SKM-1 (cell line): Measurements from ENCODE around the gene RHOT2.
"Not testable (repeated sequence)": the region's sequence is repeated elsewhere in the genome, so short reads cannot be mapped to it uniquely, and the experiment has no call there.

ENCODE experiments used
- DNase-seq: peaks from one replicate; lab custom pipeline; 2025; ENCODE audit not compliant: unreplicated experiment; lab: John Stamatoyannopoulos, UW

The RHOT2 gene

GRCh38 chr16:680967-681745 is 13.2 kb downstream of the RHOT2 start:
- DNase-seq: no peak

- no peak for DNase-seq
Observed at GRCh38 chr16:681746-682427, 14.0 kb downstream of the RHOT2 start.

GRCh38 chr16:682493-683395 is 14.8 kb downstream of the RHOT2 start:
- no peak for DNase-seq

- DNase-seq: no peak
Observed at GRCh38 chr16:683396-684070, 15.6 kb downstream of the RHOT2 start.

- DNase-seq: peak; percentile 90
Observed at GRCh38 chr16:684071-684794, 16.3 kb downstream of the RHOT2 start, which contains the start of gene JMJD8. TSS of gene JMJD8 (minus strand) at chr16:684334. CDS start at chr16:684319, 15 bp downstream.

GRCh38 chr16:684961-685696 is 17.2 kb downstream of the RHOT2 start:
- DNase-seq: no peak

- DNase-seq: no peak
Observed at GRCh38 chr16:685967-686366, 18.0 kb downstream of the RHOT2 start.

- DNase-seq: no peak
Observed at GRCh38 chr16:686459-687260, 18.7 kb downstream of the RHOT2 start.

GRCh38 chr16:687499-687898 is 19.6 kb downstream of the RHOT2 start:
- no peak for DNase-seq

- no peak for DNase-seq
Observed at GRCh38 chr16:689175-689897, 21.4 kb downstream of the RHOT2 start.

GRCh38 chr16:691242-691641 is 23.3 kb downstream of the RHOT2 start:
- DNase-seq: not testable (repeated sequence)

GRCh38 chr16:692356-693108 is 24.6 kb downstream of the RHOT2 start:
- DNase-seq: no peak

GRCh38 chr16:693364-693763 is 25.4 kb downstream of the RHOT2 start:
- DNase-seq: no peak

- no peak for DNase-seq
Observed at GRCh38 chr16:693766-694165, 25.8 kb downstream of the RHOT2 start.

- no peak for DNase-seq
Observed at GRCh38 chr16:694187-694862, 26.4 kb downstream of the RHOT2 start.

- no peak for DNase-seq
Observed at GRCh38 chr16:694863-695354, 27.0 kb downstream of the RHOT2 start.
